NCI-H2081 (cell line): ENCODE results near the gene PLAAT2.
A peak's percentile ranks its signal among the peaks of the same experiment; 100 is the strongest.
"Not testable (repeated sequence)": the region's sequence is repeated elsewhere in the genome, so short reads cannot be mapped to it uniquely, and the experiment has no call there.

Source experiments
- DNase-seq, 2 experiments: peaks; one replicate each; lab custom pipeline; 2025; lab: John Stamatoyannopoulos, UW

The PLAAT2 gene

GRCh38 chr11:63549411-63549810 is 13.8 kb downstream of the PLAAT2 start:
- DNase-seq, result no peak

GRCh38 chr11:63548178-63548577 is 15.0 kb downstream of the PLAAT2 start:
- no peak for DNase-seq

GRCh38 chr11:63547061-63547460 is 16.1 kb downstream of the PLAAT2 start:
- no peak for DNase-seq

GRCh38 chr11:63543711-63544110 is 19.5 kb downstream of the PLAAT2 start:
- no peak for DNase-seq

- DNase-seq, result not testable (repeated sequence)
Observed at GRCh38 chr11:63542506-63542905, 20.7 kb downstream of the PLAAT2 start.

- peak; percentile 37 to 78 for DNase-seq
Observed at GRCh38 chr11:63537293-63538101, 25.7 kb downstream of the PLAAT2 start.

- DNase-seq, result no peak
Observed at GRCh38 chr11:63536669-63537292, 26.4 kb downstream of the PLAAT2 start, which contains the start of gene PLAAT4. PLAAT4 (plus strand) TSS chr11:63536808; CDS start chr11:63536869, 61 bp downstream.

- DNase-seq, result no peak
Observed at GRCh38 chr11:63535734-63536133, 27.4 kb downstream of the PLAAT2 start.

GRCh38 chr11:63534895-63535461 is 28.2 kb downstream of the PLAAT2 start:
- no peak for DNase-seq

GRCh38 chr11:63534076-63534475 is 29.1 kb downstream of the PLAAT2 start:
- DNase-seq, result no peak

GRCh38 chr11:63532799-63533475 is 30.2 kb downstream of the PLAAT2 start:
- DNase-seq, result no peak

- no peak for DNase-seq
Observed at GRCh38 chr11:63532117-63532516, 31.1 kb downstream of the PLAAT2 start.

- not testable (repeated sequence) for DNase-seq
Observed at GRCh38 chr11:63531074-63531792, 31.9 kb downstream of the PLAAT2 start.

- no peak for DNase-seq
Observed at GRCh38 chr11:63530021-63530420, 33.2 kb downstream of the PLAAT2 start.

- not testable (repeated sequence) for DNase-seq
Observed at GRCh38 chr11:63529373-63529772, 33.8 kb downstream of the PLAAT2 start.

- not testable (repeated sequence) for DNase-seq
Observed at GRCh38 chr11:63528729-63529278, 34.4 kb downstream of the PLAAT2 start.

GRCh38 chr11:63528156-63528555 is 35.0 kb downstream of the PLAAT2 start:
- not testable (repeated sequence) for DNase-seq

- no peak for DNase-seq
Observed at GRCh38 chr11:63527667-63528066, 35.5 kb downstream of the PLAAT2 start.

- no peak for DNase-seq
Observed at GRCh38 chr11:63523151-63523550, 40.0 kb downstream of the PLAAT2 start.

GRCh38 chr11:63521896-63522295 is 41.3 kb downstream of the PLAAT2 start:
- no peak for DNase-seq

GRCh38 chr11:63520606-63521170 is 42.5 kb downstream of the PLAAT2 start:
- no peak for DNase-seq
